ENCODE measurements around the gene CRTC1.

Gene CRTC1

DNA sequence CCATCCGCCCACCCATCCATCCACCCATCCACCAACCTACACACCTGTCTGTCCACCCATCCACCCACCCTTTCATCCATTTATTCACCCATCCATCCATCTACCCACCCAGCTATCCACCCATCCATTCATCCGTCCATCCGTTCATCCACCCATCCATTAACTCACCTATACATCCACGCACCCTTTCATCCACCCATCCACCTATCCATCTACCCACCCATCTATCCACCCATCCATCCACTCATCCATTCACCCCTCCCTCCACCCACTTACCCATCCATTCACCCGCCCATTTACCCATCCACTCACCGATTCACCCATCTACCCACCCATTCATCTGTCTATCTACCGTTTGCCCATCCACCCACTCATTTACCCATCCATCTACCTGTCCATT is 29.0 kb upstream of the CRTC1 start:
- no peak for DNase-seq

DNA sequence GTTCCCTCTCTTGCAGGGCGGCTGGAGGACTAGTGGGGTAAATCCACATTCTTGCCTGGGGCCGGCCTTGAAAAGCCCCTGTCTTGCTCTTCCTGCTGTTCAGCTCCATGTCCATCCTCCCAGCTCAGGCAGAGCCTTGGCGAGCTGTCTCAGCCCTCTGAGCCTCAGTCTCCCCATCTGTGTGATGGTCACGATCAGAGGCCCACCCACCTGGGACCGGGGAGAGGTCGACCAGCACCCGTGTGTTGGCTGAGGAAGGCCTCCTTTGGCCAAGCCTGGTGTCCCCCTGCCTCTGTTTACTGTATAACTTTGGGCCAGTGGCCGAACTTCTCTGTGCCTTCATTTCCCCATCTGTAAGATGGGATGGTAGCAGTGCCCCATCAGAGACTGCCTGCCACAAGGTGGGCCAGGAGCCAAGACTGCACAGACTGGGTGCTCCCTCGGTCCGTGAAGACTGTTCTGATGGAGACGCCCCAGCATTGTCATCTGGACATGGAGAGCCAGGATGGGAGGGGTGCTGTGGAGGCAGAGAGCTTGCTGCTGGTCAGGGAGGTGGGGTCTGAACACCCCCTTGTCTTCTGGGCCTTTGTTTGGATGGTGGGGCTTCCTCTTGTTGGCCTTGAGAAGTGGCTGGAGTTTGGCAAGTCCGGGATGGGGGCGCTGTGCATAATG is 28.2 kb upstream of the CRTC1 start:
- DNase-seq = no peak

DNA sequence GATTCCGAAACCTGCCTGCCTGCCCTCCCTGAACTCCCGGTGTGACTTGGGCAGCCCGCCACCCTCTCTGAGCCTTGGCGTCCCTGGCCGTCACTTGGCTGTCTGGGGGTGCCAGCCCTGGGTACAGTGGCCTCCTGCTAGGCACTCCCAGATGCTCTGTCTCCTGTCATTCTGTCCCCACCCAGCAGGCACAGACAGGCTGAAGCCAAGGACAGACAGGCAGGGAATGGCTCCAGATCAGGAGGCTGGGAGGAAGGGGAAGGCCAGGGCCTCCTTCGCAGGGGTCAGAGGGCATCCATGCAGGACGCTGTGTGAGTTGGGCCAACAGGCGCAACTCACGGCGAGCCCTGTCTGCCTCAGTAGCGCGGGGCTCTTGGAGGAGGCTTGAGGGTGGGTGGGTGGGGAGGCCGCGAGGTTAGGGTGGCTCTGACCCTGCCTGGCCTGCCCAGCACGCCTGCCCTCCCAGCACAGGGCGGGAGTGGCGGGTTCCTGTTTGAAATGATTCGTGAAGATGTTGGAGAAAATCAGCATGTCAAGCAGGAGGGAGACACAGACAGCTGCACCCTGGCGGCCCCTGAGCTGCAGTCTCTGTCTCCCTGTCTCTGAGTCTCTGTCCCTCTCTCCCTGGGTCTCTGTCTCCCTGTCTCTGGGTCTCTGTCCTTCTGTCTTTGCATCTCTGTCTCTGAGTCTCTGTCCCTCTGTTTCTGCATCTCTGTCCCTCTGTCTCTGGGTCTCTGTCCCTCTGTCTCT is 27.0 kb upstream of the CRTC1 start:
- no peak for DNase-seq

DNA sequence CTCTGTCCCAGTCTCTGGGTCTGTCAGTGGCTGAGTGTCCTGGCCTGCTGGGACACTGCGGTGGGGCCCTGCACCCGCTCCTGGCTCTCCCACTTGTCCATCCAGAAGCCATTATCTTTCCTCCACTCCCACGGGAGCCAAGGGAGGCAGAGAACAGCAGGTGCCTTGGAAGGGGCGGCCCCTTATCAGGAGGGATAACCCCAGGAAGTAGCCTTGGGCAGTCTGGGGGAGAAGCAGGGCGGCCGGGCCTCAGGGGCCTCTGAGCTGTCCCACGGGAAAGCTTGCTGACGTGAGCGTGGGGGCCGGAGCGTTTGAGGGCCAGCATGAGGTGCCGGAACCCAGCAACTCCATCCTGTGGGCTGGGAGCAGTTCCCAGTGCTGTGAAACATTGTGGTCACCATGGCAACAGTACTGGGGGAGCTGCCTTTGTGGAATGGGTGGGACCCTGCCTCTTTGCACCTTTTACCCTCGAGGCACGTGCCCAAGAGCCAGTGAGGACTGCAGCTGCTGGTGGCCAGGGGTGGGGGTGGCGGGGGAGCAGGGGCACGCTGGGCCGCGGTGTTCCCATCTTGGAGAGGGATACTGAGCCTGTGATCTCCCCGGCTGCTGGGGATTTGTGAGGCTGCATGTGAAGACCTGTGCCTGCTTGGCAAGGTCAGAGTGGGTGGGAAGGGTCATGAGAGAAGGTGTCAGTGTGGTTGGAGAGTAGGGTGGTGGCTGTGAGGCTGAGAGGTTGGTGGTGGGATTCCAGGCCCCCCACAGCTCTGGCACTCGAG is 25.7 kb upstream of the CRTC1 start:
- DNase-seq = peak; percentile 67

DNA sequence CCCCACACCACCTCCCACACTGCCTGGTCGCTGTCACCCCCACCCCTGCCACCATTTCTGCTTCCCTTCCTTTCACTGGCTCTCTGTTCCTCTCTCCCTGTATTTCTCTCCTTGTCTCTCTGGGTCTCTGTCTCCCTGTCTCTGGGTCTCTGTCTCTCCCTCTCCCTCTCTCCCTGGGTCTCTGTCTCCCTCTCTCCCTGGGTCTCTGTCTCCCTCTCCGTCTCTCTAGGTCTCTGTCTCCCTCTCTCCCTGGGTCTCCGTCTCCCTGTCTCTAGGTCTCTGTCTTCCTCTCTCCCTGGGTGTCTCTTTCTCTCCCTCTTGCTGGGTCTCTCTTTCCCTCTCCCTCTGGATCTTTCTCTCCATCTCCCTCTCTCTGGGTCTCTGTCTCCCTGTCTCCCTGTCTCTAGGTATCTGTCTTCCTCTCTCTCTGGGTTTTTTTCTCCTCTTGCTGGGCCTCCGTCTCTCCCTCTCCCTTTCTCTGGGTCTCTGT is 25.1 kb upstream of the CRTC1 start:
- no peak for DNase-seq

DNA sequence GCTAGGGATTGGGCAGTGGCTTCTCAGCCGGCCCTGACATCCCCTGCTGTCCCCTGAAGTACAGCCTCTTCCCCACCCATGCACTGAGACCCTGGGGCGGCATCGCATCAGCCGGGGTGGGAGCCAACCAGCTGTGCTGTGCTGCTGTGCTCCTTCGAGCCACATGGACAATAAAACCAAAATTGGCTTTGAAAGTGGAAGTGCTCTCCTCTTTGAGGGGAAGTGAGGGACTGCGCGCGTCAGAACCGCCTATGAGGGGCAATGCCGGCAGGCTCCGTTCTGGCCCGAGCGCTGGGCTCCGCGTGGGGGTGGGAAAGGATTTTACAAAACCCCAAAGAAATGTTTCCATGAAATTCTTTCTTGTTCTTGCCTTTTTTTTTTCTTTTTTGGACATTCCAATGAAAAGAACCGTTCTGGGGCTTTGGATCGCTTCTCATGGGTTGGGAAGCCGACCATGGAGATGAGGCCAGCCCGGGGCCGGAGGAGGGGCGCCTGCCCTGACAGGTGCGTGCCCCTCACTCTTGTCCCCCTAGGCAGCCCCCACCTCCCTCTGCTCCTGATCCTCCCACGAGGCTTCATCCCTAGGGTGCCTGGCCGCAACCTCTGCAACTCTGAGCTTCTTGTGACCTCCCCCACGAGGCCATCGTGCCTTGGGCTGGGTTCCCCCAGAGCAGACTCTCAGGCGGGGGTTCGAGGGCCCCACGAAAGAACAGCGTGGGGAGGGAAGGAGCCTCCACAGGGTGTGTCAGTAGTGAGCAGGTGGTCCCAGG is 24.0 kb upstream of the CRTC1 start:
- DNase-seq = no peak

DNA sequence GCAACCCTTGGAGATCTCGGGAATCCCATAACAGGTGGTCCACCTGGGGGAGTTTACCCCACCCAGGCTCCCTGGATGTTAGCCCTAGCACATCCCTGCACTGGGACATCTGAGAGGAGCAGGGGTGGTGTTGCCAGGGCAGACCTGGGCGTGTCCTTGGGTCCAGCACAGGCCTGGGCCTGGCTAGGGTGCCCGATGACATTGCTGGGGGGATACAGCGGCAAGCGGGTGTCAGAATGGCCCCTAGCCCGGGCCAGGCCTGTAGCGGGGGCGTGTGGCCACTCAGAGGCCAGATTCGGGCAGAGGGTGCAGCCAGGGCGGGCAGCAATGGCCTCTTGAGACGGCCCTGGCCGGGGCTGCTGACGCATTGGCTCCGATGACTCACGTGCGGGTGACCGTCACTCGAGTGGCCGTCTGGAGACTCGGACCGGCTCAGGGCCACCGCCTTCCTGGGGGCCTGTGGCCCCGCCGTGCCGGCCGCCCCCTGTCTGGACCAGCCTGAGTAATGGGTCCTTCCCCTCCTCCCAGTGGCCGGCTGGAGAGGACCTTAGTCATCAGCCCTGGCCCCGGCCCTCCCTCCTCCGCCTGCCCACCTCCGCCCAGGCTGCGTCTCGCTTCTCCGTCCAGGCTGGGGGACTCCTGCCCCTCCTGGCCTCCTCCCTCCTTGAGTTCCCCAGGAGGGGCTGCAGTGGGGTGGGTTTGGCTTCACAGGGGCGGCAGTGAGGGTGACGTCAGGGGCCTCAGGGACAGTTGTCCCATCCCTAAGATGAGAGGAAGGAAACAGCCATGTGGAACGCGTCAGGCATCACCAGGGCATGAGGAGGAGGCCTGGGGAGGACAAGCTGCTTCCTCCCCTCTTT is 23.2 kb upstream of the CRTC1 start:
- DNase-seq = no peak

DNA sequence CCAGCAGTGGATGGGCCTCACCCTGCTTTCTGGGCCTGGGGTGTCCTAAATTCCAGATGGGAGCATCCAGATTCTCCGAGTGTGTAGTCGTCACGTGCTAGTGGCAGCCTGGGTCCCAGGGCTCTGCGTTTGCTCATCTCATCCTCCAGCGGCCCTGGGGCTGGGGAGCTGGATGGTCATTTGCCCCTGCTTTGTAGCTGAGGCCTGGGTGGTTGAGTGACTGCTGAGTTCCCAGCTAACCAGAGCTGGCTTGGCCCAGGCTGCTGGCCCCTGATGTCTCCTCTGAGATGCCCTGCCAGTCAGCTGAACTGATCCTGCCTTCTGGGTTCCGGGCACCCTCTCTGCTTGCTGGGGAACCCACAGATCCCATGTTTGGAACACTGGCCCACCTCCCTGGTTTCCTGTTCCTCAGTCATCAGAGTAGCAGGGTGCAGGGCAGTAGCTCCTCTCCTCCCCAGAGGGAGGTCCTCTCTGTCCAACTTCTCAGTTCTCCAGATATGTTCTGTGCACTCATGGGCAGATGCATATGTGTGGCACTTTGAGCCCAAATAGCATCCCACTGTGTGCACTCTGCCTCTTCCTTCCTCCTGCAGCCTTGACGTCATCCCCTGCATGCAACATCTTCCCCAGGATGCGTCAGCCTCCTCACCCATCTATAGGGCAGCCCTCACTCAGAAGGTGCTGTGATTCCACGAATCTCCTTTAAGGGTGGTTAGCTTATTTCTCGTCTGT is 22.4 kb upstream of the CRTC1 start:
- no peak for DNase-seq

DNA sequence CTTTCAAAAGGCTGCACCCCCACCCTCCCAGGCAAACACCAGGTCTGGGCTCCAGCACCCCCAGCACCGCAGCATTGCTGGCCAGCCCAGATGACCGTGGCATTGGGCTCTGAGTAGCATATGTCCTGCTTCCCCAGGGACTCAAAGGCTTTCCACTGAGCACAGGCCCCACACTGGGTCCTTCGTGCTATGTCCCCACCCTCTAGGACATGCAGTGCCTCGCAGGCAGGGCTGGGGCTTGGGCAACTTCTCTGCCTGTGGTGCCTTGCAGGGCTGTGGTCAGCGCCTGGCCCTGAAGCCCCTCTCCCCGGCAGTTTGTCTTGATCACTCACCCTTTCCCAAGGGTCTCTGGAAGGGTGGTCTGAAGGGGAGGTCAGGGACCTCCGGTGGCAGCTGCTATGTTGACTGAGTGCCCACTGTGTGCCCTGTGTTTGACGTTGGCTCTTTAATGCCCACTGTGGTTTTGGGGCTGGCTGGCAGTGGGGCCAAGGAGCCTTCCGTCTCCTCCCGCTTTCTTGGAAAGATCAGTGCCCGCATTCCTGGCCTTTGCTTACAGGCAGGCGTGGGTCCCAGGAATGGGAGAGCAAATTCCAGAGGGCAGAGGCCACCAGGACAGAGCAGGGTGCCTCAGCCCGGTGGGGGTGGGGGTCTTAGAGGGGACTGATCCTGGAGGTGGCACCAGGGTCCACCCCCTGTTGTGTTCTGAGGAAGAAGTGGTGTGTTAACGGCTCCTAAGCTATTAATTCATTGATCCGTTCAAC is 20.3 kb upstream of the CRTC1 start:
- DNase-seq = no peak

DNA sequence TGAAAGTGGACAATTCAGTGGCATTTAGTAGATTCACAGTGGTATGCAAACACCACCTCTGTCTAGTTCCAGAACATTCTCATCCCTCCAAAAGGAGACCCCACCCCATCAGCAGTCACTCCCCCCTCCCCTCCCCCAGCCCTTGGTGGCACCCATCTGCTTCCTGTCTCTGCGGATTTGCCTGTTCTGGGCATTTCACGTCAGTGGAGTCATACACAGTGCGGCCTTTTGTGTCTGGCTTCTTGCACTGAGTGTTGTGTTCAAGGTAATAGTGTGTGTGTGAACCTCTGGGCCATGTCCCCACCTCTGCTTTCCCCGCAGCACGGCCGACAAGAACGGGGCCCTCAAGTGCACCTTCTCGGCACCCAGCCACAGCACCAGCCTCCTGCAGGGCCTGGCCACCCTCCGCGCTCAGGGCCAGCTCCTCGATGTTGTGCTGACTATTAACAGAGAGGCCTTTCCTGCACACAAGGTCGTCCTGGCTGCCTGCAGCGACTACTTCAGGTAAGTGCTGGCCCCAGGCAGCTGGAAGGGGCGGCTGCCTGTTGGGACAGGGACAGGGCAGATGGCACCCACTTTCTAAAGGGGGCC is 19.4 kb upstream of the CRTC1 start:
- DNase-seq = no peak

DNA sequence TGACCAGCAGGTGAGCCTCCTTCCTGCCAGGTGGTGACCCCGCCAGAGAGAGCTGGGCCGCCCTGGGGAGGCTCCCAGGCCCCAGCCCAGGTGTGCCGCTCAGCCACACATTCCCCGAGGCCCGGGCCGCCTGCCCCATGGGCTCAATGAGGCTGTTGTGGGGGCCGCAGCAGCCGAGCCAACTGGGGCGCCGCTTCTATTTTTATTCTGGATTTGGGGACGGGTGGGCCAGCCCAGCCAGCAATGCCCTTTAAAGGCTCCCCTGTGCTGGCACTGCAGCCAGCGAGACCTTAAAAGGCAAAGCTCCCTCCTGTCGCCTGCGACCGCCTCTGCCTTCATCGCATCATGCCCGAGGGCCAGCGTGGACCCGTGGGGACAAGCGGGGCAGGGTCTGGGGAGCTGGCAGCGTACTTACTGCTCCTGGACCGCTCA is 17.7 kb upstream of the CRTC1 start:
- DNase-seq = no peak

DNA sequence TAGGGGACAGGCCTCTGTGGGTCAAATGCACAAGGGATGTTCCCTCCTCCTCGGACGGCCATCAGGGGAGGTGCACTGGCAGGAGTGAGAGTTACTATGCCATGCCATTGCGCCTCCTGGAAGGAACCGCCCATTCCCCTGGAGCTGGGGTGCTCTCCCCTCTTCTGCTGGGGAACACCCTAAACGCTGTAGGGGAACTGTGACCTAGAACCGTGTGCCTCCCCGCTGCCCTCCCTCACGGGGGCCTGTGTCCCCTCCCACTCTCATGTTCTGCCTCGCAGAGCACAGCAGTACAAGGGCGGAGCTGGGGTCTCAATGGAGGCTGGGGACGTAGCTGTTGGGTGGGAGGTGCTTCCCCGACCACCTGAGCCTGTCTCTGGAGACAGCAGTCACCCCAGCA is 17.2 kb upstream of the CRTC1 start:
- DNase-seq = no peak

DNA sequence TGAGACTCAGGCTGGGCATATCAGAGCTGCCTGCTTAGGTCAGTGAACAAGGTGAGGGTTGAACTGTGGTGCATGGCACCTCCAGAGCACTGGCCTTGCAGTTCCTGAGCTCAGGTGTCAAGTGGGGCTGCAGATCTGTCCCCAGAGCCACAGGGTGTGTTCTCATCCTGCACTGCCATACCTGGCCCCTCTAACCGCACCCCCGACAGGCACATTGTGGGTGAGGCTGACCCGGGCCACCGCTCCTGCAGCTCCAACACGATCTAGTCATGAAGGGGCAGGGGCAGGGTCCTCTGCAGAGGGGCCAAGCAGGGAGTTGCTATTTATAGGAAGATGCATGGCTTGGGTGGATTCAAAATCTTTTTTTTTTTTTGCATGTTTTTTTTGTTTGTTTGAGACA is 16.7 kb upstream of the CRTC1 start:
- no peak for DNase-seq

DNA sequence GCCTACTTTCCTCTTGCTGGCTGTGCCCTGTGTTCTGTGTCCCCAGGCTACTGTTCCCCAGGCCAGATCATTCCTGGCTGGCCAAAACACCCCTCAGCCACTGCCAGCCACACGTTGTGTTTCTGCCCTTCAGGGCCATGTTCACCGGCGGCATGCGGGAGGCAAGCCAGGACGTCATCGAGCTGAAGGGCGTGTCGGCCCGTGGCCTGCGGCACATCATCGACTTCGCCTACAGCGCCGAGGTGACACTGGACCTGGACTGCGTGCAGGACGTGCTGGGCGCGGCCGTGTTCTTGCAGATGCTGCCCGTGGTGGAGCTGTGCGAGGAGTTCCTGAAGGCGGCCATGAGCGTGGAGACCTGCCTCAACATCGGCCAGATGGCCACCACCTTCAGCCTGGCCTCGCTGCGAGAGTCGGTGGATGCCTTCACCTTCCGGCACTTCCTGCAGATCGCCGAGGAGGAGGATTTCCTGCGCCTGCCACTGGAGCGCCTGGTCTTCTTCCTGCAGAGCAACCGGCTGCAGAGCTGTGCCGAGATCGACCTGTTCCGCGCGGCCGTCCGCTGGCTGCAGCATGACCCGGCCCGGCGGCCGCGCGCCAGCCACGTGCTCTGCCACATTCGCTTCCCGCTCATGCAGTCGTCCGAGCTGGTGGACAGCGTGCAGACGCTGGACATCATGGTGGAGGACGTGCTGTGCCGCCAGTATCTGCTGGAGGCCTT is 15.8 kb upstream of the CRTC1 start:
- no peak for DNase-seq

DNA sequence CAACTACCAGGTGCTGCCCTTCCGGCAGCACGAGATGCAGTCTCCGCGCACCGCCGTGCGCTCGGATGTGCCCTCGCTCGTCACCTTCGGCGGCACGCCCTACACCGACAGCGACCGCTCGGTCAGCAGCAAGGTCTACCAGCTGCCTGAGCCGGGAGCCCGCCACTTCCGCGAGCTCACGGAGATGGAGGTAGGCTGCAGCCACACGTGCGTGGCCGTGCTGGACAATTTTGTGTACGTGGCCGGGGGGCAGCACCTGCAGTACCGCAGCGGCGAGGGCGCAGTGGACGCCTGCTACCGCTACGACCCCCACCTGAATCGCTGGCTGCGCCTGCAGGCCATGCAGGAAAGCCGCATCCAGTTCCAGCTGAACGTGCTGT is 15.2 kb upstream of the CRTC1 start:
- no peak for DNase-seq

DNA sequence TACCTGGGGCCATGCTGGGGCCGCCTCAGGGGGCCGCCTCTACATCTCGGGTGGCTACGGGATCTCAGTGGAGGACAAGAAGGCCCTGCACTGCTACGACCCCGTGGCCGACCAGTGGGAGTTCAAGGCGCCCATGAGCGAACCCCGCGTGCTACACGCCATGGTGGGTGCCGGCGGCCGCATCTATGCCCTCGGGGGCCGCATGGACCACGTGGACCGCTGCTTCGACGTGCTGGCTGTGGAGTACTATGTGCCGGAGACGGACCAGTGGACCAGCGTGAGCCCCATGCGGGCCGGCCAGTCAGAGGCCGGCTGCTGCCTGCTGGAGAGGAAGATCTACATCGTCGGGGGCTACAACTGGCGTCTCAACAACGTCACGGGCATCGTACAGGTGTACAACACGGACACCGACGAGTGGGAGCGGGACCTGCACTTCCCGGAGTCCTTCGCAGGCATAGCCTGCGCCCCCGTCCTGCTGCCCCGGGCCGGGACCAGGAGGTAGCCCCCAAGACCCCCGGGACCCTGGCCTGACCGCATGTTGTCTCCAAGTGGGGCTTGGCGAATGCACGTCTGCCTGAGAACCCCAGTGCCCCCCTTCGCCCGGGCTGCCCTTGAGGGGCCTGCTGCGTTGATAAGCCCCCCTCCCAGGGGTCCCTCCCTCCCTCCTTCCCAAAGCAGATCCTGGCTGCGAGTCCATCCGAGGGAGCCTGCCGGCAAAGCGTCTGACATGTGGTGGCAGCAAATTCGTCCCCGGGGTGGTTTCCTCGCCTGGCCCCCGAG is 14.5 kb upstream of the CRTC1 start:
- no peak for DNase-seq

DNA sequence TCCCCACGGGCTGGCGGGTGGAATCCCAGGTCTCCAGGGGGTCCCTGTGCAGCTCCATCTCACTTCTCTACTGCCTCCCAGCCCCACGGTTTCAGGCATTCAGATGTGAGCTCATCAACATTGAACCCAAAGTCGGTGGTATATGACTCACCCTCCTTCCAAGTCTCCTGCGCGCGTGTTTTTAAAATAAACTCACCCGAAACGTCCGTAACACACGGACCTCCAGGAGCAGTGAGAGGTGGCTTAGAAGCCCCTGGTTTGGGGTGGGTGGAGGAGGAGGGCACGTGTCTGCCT is 14.0 kb upstream of the CRTC1 start:
- DNase-seq = no peak

DNA sequence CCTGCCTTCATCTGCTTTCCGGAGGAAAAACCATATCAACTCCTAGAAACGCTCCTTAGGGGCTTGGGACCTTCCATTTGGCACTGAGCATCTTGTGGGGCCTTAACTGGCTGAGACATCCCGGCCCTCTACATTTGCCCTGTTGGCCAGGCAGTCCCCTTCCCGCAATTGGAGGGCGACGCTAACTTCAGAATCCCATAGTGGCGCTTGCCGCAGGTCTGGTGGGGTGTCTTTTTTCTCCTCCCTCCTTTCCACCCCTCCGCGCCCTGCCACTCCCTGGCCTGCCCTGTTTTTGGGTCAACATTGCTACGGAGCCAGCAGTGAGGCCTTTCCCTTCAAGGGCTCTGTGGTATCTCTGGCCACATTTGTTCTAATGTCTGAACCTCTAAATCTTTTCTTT is 13.6 kb upstream of the CRTC1 start:
- DNase-seq = no peak

DNA sequence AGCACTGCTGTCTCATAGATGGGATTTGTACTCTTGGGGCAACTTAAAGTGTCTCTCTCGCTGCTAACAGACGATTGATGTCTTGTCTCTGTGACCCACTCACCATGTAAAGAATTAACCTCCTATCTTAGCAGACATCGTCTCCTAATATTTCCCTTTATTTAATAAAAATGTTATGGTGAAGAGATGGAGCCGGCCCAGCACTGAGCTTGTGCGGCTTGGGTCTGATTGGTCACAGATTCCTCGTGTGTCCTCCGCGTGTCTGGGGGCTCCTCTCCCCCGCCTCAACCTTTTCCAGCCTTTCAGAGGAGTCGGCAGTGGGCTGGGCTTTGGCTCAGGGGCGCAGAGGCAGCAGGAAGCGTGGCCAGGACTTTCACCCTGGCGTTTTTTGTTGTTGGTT is 13.2 kb upstream of the CRTC1 start:
- DNase-seq = no peak

Measured in NCI-H69 (cell line).